ENCODE results near the gene EPB41.
A peak's percentile ranks its signal among the peaks of the same experiment; 100 is the strongest.
"Not testable (repeated sequence)": the region's sequence is repeated elsewhere in the genome, so short reads cannot be mapped to it uniquely, and the experiment has no call there.

EPB41 gene

GRCh38 chr1:29114654-29115053 is 200.3 kb downstream of the EPB41 start:
- DNase-seq: no peak

GRCh38 chr1:29117381-29117780 is 203.0 kb downstream of the EPB41 start:
- no peak for DNase-seq

GRCh38 chr1:29119121-29119929 is 205.0 kb downstream of the EPB41 start:
- no peak for DNase-seq

GRCh38 chr1:29120367-29120766 is 206.0 kb downstream of the EPB41 start:
- DNase-seq: no peak

GRCh38 chr1:29120947-29121485 is 206.6 kb downstream of the EPB41 start:
- DNase-seq: peak; percentile 66

- DNase-seq: no peak
Observed at GRCh38 chr1:29121516-29121935, 207.2 kb downstream of the EPB41 start.

- DNase-seq: no peak
Observed at GRCh38 chr1:29121936-29122681, 207.7 kb downstream of the EPB41 start.

- DNase-seq: no peak
Observed at GRCh38 chr1:29122682-29123052, 208.3 kb downstream of the EPB41 start.

GRCh38 chr1:29123053-29123886 is 208.9 kb downstream of the EPB41 start:
- peak; percentile 30 for DNase-seq

GRCh38 chr1:29123887-29124365 is 209.6 kb downstream of the EPB41 start, which contains the start of gene TMEM200B:
TMEM200B (minus strand) TSS chr1:29123903; CDS start chr1:29121828, 2,075 bp downstream.
- DNase-seq: no peak

GRCh38 chr1:29124366-29125236 is 210.2 kb downstream of the EPB41 start:
- peak; percentile 53 for DNase-seq

GRCh38 chr1:29125237-29125641 is 210.9 kb downstream of the EPB41 start:
- DNase-seq: no peak

GRCh38 chr1:29125788-29126187 is 211.4 kb downstream of the EPB41 start:
- DNase-seq: no peak

GRCh38 chr1:29126198-29126597 is 211.8 kb downstream of the EPB41 start:
- DNase-seq: no peak

GRCh38 chr1:29128739-29129138 is 214.4 kb downstream of the EPB41 start:
- no peak for DNase-seq

- no peak for DNase-seq
Observed at GRCh38 chr1:29129916-29130315, 215.5 kb downstream of the EPB41 start.

GRCh38 chr1:29131056-29131455 is 216.7 kb downstream of the EPB41 start:
- DNase-seq: not testable (repeated sequence)

- DNase-seq: no peak
Observed at GRCh38 chr1:29133861-29134694, 219.7 kb downstream of the EPB41 start.

- no peak for DNase-seq
Observed at GRCh38 chr1:29134695-29135028, 220.3 kb downstream of the EPB41 start.

- DNase-seq: no peak
Observed at GRCh38 chr1:29136391-29136915, 222.1 kb downstream of the EPB41 start.

GRCh38 chr1:29142714-29143113 is 228.3 kb downstream of the EPB41 start:
- no peak for DNase-seq

Data from activated CD8-positive, alpha-beta memory T cell treated with anti-CD3 and anti-CD28 coated beads, Interleukin-2, amount 50 U/mL, for 4 hours (primary cell).